Testis (tissue), 2 donors: ENCODE data around the gene PDE7B.

Experiments used
- POLR2A ChIP-seq: fragments of 450-650 bp; IDR thresholded peaks from one replicate; pipeline ENCODE4 v1.6.1; 2017; ENCODE audit warnings: antibody characterized with exemption, mild to moderate bottlenecking, moderate library complexity
- TF ChIP-seq, protein P1 (sequence below), 3 experiments: fragments of 450-650 bp in 2 of 3; fragments of 200-600 bp in 1 of 3; sonication (generic) in 1 of 3; IDR thresholded peaks; one replicate each; pipeline ENCODE4 v1.5.1; 2016 to 2019; ENCODE audit warnings: antibody characterized with exemption in 3 of 3, mild to moderate bottlenecking in 2 of 3, moderate library complexity in 1 of 3

- TF ChIP-seq, protein P1, sequence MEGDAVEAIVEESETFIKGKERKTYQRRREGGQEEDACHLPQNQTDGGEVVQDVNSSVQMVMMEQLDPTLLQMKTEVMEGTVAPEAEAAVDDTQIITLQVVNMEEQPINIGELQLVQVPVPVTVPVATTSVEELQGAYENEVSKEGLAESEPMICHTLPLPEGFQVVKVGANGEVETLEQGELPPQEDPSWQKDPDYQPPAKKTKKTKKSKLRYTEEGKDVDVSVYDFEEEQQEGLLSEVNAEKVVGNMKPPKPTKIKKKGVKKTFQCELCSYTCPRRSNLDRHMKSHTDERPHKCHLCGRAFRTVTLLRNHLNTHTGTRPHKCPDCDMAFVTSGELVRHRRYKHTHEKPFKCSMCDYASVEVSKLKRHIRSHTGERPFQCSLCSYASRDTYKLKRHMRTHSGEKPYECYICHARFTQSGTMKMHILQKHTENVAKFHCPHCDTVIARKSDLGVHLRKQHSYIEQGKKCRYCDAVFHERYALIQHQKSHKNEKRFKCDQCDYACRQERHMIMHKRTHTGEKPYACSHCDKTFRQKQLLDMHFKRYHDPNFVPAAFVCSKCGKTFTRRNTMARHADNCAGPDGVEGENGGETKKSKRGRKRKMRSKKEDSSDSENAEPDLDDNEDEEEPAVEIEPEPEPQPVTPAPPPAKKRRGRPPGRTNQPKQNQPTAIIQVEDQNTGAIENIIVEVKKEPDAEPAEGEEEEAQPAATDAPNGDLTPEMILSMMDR (IDR thresholded peaks at IDR 0.05): no peak
- TF ChIP-seq POLR2A: no peak
Measured at GRCh38 chr6:136114661-136115060, 263.2 kb downstream of the PDE7B start.
